Fibroblast of skin of right biceps (primary cell): ENCODE results near the gene DMBT1.
"Not testable (repeated sequence)": the region's sequence is repeated elsewhere in the genome, so short reads cannot be mapped to it uniquely, and the experiment has no call there.

ENCODE experiments used
- DNase-seq: peaks from one replicate; pipeline ENCODE4 v3.0.0-alpha.2; 2013

DMBT1 gene

DNA sequence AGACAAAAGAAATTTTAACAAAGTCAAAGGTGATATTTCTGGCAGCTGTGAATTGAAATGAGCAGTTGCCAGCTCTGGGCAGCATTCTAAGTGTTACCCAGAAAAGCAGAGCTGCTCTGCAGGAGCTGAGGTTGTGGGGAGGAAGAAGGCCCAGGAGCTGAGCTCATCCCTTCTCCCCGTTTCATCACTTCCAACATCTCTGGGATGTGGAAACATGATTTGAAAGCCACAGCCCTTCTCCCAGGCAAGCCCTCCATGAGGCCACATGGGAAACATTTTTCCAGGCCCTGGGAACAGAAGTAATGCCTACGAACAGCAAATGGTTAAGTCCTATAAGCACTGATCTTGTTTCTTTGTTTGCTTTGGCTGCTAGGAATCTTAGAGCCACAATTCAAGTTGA is 10.9 kb upstream of the DMBT1 start:
- DNase-seq: peak; percentile 18

GRCh38 chr10:122550427-122550826 is 10.1 kb upstream of the DMBT1 start:
- DNase-seq: no peak

DNA sequence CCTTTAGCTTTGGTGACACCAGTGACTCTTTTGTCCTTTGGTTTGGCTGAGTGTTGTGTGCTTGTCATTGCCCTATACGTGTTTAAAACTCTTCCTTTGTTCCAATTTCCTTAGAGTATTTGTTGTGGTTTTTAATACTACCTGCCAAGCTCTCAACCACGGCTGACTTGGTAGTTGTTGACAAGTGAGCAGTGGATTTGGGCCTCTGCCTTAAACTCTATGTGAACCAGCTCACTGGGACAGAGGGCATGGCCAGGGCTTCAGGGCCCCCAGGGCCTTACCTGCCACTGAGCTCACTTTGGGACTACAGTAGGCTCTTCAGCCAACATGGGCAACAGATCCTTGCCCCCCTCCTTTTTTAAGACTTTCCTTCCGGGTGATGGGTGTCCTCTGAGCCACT is 9.6 kb upstream of the DMBT1 start:
- DNase-seq: no peak

DNA sequence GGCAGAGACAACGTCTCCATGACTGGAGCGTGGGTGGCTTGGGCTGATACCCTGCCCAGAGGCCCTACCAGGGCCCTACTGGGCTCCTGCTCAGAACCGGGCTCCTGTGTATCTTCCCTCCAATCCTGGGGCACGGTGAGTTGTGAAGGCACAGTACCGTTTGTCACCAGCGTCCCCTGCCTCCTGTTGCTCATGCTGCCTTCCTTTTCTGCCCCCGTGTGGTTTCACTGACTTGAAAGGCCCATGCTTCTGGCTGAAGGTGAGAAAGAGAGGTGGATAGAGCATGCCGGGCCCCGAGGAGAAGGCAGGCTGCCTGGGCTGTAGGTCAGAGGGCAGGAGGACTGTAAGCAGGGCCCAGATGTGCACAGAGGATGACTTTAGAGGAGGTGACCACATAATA is 9.1 kb upstream of the DMBT1 start:
- no peak for DNase-seq

GRCh38 chr10:122553341-122553740 is 7.2 kb upstream of the DMBT1 start:
- DNase-seq: no peak

GRCh38 chr10:122554131-122555036 is 6.2 kb upstream of the DMBT1 start:
- DNase-seq: no peak

- no peak for DNase-seq
Observed at GRCh38 chr10:122555442-122555841, 5.1 kb upstream of the DMBT1 start.

- no peak for DNase-seq
Observed at GRCh38 chr10:122557516-122557915, 3.0 kb upstream of the DMBT1 start.

GRCh38 chr10:122558452-122558851 is 2.1 kb upstream of the DMBT1 start:
- no peak for DNase-seq

DNA sequence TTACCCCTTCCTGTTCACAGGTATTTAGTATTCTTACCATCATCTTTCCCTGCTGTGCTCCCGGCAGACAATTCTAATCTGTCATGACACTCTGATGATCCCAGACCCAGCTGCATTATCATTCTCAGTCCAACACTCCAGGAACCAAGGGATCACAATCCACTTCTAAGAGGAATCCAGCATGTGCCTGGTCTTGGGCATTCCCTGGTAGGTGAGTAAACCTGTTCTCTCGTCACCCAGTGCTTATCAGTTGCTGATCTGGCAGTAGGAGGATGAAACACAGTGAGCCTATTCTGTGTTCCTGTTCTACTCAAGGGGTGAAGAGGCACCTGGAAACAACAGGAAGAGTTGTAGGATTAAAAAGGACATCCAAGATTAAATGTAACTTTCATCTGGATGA is 1.3 kb upstream of the DMBT1 start:
- DNase-seq: no peak

DNA sequence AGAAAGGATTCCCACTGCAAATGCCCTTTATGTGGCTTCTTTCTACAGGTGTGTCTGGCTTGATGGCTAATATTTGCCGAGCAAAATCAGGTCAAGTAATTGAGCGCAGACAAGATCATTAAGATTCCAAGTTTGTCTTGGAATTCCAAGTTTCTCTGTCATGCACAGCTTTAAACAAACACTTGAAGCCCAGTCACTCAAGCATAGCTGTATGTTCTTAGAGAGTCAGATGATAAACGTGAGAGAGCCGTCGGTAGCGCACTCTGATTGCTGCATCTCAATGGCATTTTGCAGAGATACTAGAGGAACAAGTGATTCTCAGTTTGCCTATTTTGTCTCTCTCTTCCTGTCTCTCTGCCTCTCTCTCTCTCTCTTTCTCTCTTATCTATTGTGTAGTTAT is 658 bp downstream of the DMBT1 start:
- DNase-seq: peak; percentile 27

DNA sequence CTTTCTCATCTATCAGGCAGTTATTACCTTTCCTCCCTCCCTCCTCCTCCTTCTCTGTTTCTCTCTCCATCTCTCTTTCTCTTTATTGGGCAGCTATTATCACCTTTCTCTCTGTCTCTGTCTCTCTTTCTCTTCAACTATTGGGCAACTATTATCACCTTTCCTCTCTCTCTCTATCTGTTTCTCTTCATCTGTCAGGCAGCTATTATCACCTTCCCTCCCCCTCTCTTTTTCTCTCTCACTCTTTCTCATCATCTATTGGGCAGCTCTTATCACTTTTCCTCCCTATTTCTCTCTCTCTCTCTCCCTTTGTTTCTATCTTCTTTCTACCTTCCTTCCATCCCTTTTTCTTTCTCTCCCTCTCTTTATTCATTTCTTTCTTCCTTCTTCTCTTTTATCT is 1.2 kb downstream of the DMBT1 start:
- no peak for DNase-seq

DNA sequence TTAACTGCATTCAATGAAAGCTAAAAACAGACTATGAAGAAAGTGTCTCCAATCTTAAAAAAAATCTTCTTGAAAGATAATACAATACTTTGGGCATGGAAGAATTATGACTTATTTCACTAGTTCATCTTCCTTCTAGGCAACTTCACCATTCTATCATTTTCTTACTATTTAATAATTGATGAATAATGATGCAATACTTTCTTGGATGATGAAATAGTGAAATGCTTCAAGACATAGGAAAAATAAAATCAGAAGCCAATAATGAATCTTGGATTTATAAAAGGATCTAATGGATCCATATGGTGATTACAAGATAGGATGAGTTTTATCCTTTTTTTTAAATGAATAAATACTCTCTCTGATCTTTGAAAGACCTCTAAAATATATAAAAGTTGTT is 4.4 kb downstream of the DMBT1 start:
- no peak for DNase-seq

DNA sequence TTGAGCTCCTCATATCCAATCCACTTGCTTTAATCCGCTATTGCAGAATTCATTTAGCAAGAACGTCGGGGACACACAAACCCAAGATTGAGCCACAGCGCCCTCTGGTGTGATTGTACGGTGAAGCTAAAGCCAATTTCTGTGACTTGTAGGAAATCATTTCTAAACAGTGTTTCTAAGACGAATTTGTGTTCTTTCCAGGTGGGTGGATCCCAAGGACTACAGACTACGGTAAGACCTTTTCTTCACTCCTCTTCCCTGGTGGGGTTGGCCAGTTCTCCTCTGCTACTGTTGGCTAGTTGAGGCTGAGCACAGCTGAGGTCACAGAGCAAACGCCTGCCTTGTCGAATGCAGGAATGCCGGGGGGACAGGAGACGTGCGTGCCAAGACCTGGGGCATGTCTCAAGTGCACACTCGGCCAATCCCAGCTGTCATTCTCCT is 5.2 kb downstream of the DMBT1 start:
- peak; percentile 71 for DNase-seq

GRCh38 chr10:122566632-122567031 is 6.1 kb downstream of the DMBT1 start:
- no peak for DNase-seq

- DNase-seq: no peak
Observed at GRCh38 chr10:122567056-122567660, 6.6 kb downstream of the DMBT1 start.

GRCh38 chr10:122568551-122568950 is 8.0 kb downstream of the DMBT1 start:
- no peak for DNase-seq

DNA sequence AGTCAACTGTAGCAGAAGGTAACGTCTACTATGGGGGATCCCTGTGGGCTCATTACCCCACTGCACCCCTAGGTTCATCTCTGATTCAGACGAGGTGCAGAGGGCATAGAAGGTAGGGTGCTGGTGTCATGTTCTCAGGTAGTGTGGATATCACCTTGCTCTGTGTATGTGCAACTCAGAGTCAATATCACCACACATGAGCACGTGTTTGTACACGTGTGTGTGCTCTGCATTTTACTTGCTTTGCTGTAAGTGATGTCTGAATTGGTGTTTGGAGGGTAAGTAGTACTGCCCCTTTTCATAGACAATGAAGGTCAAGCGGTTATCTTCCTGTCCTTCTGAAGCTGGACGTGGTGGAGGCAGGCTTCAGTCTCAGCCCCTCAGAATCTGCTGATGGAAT is 10.4 kb downstream of the DMBT1 start:
- DNase-seq: no peak

DNA sequence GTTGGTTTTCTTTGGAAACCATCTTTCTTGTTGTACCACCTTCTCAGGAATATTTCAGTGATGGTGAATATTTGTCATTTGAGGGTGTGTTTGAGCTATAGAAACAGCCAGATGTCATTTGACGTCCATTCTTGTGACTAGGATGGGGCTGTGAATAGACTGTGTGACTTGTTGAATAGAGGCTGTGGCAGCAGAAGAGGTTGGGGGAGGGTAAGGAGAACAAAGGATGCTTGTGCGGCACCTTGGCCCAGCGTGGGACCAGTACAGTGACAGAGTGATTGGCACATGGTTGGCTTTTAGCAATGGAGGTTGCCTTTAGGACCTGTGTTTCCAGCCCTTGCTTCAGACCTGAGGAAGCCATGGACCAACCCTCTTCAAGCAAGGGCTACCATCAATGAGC is 11.3 kb downstream of the DMBT1 start:
- DNase-seq: no peak

GRCh38 chr10:122575776-122576175 is 15.2 kb downstream of the DMBT1 start:
- DNase-seq: no peak

GRCh38 chr10:122576291-122576690 is 15.7 kb downstream of the DMBT1 start:
- DNase-seq: no peak

GRCh38 chr10:122577311-122577885 is 16.8 kb downstream of the DMBT1 start:
- no peak for DNase-seq

DNA sequence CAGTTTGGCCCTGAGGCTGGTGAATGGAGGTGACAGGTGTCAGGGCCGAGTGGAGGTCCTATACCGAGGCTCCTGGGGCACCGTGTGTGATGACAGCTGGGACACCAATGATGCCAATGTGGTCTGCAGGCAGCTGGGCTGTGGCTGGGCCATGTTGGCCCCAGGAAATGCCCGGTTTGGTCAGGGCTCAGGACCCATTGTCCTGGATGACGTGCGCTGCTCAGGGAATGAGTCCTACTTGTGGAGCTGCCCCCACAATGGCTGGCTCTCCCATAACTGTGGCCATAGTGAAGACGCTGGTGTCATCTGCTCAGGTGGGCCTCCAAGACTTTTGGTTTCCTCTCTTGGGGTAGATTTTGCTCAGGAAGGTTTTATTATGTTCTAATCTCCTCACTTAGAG is 25.5 kb downstream of the DMBT1 start:
- not testable (repeated sequence) for DNase-seq

DNA sequence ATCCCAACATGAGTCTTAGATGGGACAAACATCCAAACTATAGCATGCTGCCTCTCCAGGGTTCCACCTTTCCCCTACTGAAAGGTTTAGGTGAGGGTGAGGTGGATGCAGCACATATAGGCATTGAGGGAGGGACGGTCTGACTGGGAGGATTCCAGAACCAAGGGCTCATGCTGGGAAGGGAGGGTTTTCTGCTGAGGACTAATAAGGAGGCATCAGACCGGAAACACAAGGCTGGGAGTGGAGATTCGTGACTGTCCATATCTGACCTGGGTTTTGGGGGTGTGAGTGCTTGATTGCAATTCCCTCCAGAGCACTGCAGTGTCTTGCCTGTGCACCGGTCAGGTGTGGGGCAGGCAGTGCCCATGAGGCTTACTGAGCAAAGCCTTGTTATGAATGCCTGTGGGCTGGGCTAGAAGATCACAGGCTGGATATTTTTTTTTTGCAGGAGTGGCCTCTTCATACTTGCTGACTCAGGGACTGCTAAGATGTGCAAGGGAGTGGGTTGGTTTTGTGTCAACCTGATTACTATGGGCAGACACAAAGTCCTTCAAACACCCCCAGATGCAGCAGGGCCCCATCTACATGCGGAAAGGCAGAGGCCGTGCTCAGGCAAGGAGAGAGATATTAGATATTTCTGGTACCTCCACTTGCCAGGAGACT is 26.7 kb downstream of the DMBT1 start:
- DNase-seq: no peak
